Glutamatergic neuron (in vitro differentiated cells): ENCODE measurements around the gene GNB1. TPM values are rescaled to one million over a fixed set of nuclear protein-coding genes. Genes with fewer than 3 reads are reported as not detected.

Experiments
- DNase-seq: peaks from one replicate; pipeline ENCODE4 v3.0.0; 2022
- H3K27ac Mint-ChIP-seq: one replicate; pipeline ENCODE4 v1.8.0; 2020; ENCODE audit warnings: mild to moderate bottlenecking, mixed read lengths, inconsistent platforms; ENCODE audit not compliant: unreplicated experiment
- H3K27me3 Mint-ChIP-seq: one replicate; pipeline ENCODE4 v1.8.0; 2020; ENCODE audit warnings: mild to moderate bottlenecking, moderate library complexity, mixed read lengths, inconsistent platforms; ENCODE audit not compliant: unreplicated experiment
- H3K36me3 Mint-ChIP-seq: one replicate; pipeline ENCODE4 v1.8.0; 2020; ENCODE audit warnings: mild to moderate bottlenecking, mixed read lengths, inconsistent platforms; ENCODE audit not compliant: unreplicated experiment
- H3K4me1 Mint-ChIP-seq: one replicate; pipeline ENCODE4 v1.8.0; 2020; ENCODE audit warnings: mild to moderate bottlenecking, low read depth, mixed read lengths, inconsistent platforms; ENCODE audit not compliant: unreplicated experiment
- H3K4me3 Mint-ChIP-seq: one replicate; pipeline ENCODE4 v1.8.0; 2020; ENCODE audit warnings: mild to moderate bottlenecking, mixed read lengths, inconsistent platforms; ENCODE audit not compliant: unreplicated experiment
- H3K9me3 Mint-ChIP-seq: one replicate; pipeline ENCODE4 v1.8.0; 2020; ENCODE audit warnings: mild to moderate bottlenecking, moderate library complexity, mixed read lengths, inconsistent platforms; ENCODE audit not compliant: unreplicated experiment
- total RNA-seq: library from RNA; stranded (reverse); fragmentation: NEBNext Ultra II Directional; extraction: Animal tissue kit (Norgen Biotek cat#: 25700); gene quantifications from one replicate; pipeline ENCODE4 v1.2.1, GENCODE V29; 2021; ENCODE audit not compliant: unreplicated experiment
- TF ChIP-seq, protein P1 (sequence below): fragments of 200-600 bp; sonication (generic); IDR thresholded peaks from one replicate; pipeline ENCODE4 v1.5.0; 2021; ENCODE audit not compliant: partially characterized antibody, unreplicated experiment

The GNB1 gene
- total RNA-seq, 1 donor from 2014 or later, result 734 TPM

DNA sequence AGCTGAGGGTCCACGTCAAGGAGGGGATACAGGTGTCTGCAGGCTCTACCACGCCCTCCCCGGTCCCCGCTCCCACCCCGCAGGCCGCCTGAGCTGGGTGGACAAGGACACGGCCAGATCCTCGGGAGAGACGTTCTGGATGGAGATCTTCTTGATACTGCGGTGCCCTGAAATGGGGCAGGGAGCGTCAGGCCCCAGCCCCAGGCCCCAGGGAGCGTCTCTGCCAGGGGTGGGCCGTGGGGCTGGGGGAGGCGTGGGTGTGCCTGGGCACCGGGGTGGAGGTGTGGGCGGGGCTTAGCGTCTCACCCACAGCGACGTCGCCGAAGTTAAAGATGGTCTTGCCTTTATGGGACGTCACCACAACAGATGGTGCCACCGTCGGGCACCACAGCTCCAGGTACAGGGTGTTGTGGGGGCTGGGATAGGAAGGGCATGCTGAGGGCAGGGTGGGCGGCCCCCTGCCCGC lies 35.5 kb upstream of the GNB1 start:
- peaks cover 2% of the 10 kb centered on the region for H3K9me3 Mint-ChIP-seq
- H3K27ac Mint-ChIP-seq, result no peak overlapping the region
- TF ChIP-seq, protein P1, sequence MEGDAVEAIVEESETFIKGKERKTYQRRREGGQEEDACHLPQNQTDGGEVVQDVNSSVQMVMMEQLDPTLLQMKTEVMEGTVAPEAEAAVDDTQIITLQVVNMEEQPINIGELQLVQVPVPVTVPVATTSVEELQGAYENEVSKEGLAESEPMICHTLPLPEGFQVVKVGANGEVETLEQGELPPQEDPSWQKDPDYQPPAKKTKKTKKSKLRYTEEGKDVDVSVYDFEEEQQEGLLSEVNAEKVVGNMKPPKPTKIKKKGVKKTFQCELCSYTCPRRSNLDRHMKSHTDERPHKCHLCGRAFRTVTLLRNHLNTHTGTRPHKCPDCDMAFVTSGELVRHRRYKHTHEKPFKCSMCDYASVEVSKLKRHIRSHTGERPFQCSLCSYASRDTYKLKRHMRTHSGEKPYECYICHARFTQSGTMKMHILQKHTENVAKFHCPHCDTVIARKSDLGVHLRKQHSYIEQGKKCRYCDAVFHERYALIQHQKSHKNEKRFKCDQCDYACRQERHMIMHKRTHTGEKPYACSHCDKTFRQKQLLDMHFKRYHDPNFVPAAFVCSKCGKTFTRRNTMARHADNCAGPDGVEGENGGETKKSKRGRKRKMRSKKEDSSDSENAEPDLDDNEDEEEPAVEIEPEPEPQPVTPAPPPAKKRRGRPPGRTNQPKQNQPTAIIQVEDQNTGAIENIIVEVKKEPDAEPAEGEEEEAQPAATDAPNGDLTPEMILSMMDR, result no peak
- H3K27me3 Mint-ChIP-seq, result no peaks in the 10 kb centered on the region
- no peaks in the 10 kb centered on the region for H3K36me3 Mint-ChIP-seq
- DNase-seq, result peak; percentile 14
- no peaks in the 10 kb centered on the region for H3K4me1 Mint-ChIP-seq
- H3K4me3 Mint-ChIP-seq, result no peak overlapping the region

DNA sequence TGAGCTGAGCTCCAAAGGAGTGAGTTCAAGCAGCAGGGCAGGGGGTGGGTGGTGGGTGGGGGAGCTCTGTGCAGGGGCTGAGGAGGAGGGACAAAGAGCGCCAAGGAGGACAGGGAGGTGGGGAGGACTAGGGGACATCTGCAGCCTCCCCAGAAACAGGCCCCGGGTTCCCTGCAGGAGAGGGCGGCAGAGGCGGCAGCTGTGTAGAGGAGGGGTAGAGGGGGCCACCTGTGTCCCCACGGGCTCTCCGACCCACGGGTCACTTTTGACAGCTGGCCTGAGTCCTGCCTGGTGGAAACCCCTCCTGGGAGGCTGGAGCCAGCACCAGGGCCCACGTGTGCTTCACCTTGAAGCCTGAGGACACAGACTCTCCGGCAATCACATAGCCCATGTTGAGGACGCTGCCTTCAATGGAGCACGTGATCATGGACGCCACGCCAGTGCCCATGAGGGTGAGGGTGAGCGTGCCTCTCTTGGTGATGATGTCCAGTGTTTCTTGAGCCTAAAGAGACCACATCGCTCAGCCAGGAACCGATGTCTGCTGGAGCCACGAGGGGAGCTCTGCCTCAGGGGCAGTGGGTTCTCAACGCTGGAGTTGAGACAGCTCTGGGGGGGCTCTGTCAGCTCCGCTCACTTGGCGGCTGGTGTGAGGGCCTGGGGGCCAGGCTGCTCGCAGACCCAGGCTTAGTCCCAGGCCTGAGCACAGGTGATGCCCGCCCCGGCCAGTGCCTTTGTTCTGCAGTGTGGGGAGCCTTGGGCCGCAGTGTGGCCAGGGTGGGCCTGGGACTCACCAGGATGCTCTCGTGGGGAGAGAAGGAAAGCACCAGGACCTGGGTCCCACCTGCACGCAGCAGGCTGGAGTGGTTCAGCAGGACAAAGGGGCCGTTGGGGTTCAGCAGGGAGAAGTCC lies 34.8 kb upstream of the GNB1 start:
- TF ChIP-seq, protein P1, result no peak
- H3K27me3 Mint-ChIP-seq, result no peaks in the 10 kb centered on the region
- no peak for DNase-seq
- H3K36me3 Mint-ChIP-seq, result no peaks in the 10 kb centered on the region
- H3K27ac Mint-ChIP-seq, result peak overlapping the region; percentile 22
- H3K4me1 Mint-ChIP-seq, result no peaks in the 10 kb centered on the region
- H3K9me3 Mint-ChIP-seq, result peaks cover 2% of the 10 kb centered on the region
- no peak overlapping the region for H3K4me3 Mint-ChIP-seq

DNA sequence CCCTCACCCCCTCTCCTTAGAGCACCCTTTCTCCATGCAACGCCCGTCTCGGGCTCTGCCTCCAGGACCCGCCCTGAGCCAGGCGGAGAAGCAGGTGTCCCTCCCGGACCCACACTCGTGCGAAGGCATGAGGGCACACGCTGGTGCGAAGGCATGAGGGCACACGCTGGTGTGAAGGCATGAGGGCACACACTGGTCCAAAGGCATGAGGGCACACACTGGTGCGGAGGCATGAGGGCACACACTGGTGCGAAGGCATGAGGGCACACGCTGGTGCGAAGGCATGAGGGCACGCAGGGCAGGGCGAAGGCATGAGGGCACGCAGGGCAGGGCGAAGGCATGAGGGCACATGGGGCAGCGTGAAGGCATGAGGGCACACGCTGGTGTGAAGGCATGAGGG lies 34.0 kb upstream of the GNB1 start:
- Mint-ChIP-seq H3K36me3 (no peaks in the 10 kb centered on the region), H3K4me3 (no peak overlapping the region), H3K9me3 (peaks cover 2% of the 10 kb centered on the region), H3K4me1 (no peaks in the 10 kb centered on the region), H3K27me3 (no peaks in the 10 kb centered on the region), H3K27ac (peak overlapping the region; percentile 22)
- no peak for DNase-seq
- TF ChIP-seq, protein P1, result no peak

DNA sequence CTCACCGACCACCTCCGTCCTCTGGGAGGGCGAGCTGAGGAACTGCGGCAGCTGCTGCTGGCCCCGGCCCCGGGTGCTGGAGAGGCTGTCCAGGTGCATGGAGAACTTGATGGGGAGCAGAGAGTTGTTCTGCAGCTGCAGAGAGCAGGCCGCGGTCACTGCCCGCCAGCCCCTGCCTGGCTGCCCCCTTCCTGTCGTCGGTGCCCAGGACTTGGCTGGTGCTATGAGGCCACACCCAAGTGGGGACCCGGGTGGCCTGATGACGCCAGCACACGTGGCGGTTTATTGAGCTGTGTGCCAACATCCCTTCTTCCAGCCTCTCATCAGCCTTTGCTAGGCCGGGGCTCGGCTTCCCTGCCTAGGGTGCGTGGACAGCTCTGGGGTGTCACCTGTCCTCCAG lies 33.5 kb upstream of the GNB1 start:
- Mint-ChIP-seq H3K9me3 (peaks cover 2% of the 10 kb centered on the region), H3K4me1 (no peaks in the 10 kb centered on the region), H3K36me3 (no peaks in the 10 kb centered on the region), H3K4me3 (no peak overlapping the region), H3K27ac (no peak overlapping the region), H3K27me3 (no peaks in the 10 kb centered on the region)
- DNase-seq, result peak; percentile 17
- TF ChIP-seq, protein P1, result no peak
